ENCODE measurements around the gene CERS6.
A peak's percentile ranks its signal among the peaks of the same experiment; 100 is the strongest.

Gene CERS6

GRCh38 chr2:168708080-168708479 lies 252.0 kb downstream of the CERS6 start:
- DNase-seq, result no peak

GRCh38 chr2:168710754-168711467 lies 254.8 kb downstream of the CERS6 start:
- DNase-seq, result no peak

GRCh38 chr2:168712053-168712452 lies 256.0 kb downstream of the CERS6 start:
- DNase-seq, result no peak

GRCh38 chr2:168713325-168713724 lies 257.3 kb downstream of the CERS6 start:
- DNase-seq, result no peak

GRCh38 chr2:168715849-168716248 lies 259.8 kb downstream of the CERS6 start:
- no peak for DNase-seq

GRCh38 chr2:168716839-168717238 lies 260.8 kb downstream of the CERS6 start:
- DNase-seq, result no peak

- DNase-seq, result peak in 1 of 5 donors; percentile 35
Measured at GRCh38 chr2:168717790-168718502, 261.9 kb downstream of the CERS6 start.

- DNase-seq, result no peak
Measured at GRCh38 chr2:168718622-168719021, 262.6 kb downstream of the CERS6 start.

- no peak for DNase-seq
Measured at GRCh38 chr2:168719446-168719845, 263.4 kb downstream of the CERS6 start.

GRCh38 chr2:168722592-168722991 lies 266.5 kb downstream of the CERS6 start:
- no peak for DNase-seq

GRCh38 chr2:168723275-168723899 lies 267.3 kb downstream of the CERS6 start:
- peak in 1 of 5 donors; percentile 14 for DNase-seq

- no peak for DNase-seq
Measured at GRCh38 chr2:168726375-168726774, 270.3 kb downstream of the CERS6 start.

- no peak for DNase-seq
Measured at GRCh38 chr2:168727904-168728470, 271.9 kb downstream of the CERS6 start.

GRCh38 chr2:168729455-168729854 lies 273.4 kb downstream of the CERS6 start:
- no peak for DNase-seq

- DNase-seq, result no peak
Measured at GRCh38 chr2:168730344-168730743, 274.3 kb downstream of the CERS6 start.

GRCh38 chr2:168731002-168731401 lies 274.9 kb downstream of the CERS6 start:
- no peak for DNase-seq

GRCh38 chr2:168731616-168732015 lies 275.5 kb downstream of the CERS6 start:
- no peak for DNase-seq

- no peak for DNase-seq
Measured at GRCh38 chr2:168732100-168732499, 276.0 kb downstream of the CERS6 start.

GRCh38 chr2:168732506-168732905 lies 276.4 kb downstream of the CERS6 start:
- DNase-seq, result no peak

- DNase-seq, result no peak
Measured at GRCh38 chr2:168734199-168734760, 278.2 kb downstream of the CERS6 start.

- DNase-seq, result no peak
Measured at GRCh38 chr2:168736649-168737445, 280.8 kb downstream of the CERS6 start.

- DNase-seq, result no peak
Measured at GRCh38 chr2:168738062-168738461, 282.0 kb downstream of the CERS6 start.
